ENCODE measurements around the gene CCDC149. TPM values are rescaled to one million over a fixed set of nuclear protein-coding genes. Genes with fewer than 3 reads are reported as not detected.

The CCDC149 gene
- total RNA-seq, 4 donors from 2014 or later, result 6.5 to 17.4 (median 12.3) TPM

DNA sequence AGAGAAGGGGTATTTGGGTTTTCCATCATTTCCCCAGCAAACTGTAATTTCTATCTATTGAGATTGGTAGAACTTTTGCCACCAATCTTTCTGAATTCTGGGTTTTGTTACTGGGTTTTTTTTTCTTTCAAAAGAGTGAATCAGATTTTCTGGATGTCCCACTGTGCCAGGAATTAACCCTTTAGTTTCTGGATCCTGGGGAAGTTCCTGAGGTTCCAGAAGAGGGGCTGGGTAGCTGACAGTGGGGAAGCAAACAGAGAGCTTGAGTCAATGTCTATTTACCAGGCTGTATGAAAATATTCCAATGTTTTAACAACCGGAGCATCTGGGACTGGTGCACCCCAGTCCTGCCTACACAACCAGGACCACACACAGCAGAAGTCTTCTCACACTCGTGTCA, 143.3 kb downstream of the CCDC149 start:
- WGBS, result 80% methylated on average over 2 of the region's 2 CpGs
- no peaks in the 10 kb centered on the region for H3K27me3 ChIP-seq
- DNase-seq (ENCODE audit: low spot score in 2 of 2), result no peak
- peaks cover 4% of the 10 kb centered on the region for H3K4me1 ChIP-seq
- H3K4me3 ChIP-seq, result no peak overlapping the region
- no peak overlapping the region for H3K27ac ChIP-seq
- H3K36me3 ChIP-seq, result no peaks in the 10 kb centered on the region
- H3K9me3 ChIP-seq, result no peaks in the 10 kb centered on the region
- TF ChIP-seq, protein P1, sequence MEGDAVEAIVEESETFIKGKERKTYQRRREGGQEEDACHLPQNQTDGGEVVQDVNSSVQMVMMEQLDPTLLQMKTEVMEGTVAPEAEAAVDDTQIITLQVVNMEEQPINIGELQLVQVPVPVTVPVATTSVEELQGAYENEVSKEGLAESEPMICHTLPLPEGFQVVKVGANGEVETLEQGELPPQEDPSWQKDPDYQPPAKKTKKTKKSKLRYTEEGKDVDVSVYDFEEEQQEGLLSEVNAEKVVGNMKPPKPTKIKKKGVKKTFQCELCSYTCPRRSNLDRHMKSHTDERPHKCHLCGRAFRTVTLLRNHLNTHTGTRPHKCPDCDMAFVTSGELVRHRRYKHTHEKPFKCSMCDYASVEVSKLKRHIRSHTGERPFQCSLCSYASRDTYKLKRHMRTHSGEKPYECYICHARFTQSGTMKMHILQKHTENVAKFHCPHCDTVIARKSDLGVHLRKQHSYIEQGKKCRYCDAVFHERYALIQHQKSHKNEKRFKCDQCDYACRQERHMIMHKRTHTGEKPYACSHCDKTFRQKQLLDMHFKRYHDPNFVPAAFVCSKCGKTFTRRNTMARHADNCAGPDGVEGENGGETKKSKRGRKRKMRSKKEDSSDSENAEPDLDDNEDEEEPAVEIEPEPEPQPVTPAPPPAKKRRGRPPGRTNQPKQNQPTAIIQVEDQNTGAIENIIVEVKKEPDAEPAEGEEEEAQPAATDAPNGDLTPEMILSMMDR (IDR thresholded peaks at IDR 0.05), result no peak
- TF ChIP-seq POLR2A (IDR thresholded peaks at IDR 0.05), result no peak
- no peak for TF ChIP-seq POLR2AphosphoS5 (IDR thresholded peaks at IDR 0.05)
- no peak for TF ChIP-seq EP300 (IDR thresholded peaks at IDR 0.05)

DNA sequence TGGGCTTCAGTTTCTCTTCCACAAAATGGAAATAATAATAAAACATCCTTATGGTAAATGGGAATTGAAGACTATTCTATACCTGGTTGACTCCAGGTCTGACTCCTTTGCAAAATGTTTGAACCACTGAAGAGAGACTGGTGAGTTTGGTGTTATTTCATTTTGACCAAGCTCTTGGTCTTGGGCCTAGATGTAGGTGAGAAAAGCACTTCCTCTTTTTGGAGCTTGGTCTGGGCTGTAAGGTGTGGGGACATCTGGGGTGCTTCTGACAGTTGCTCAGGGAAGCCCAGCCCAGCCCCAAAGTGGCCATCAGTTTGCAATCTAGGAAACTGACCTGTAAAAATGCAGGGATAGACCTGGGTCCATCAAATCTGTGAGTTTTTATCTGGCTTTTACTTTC, 144.2 kb downstream of the CCDC149 start:
- no peak for DNase-seq (ENCODE audit: low spot score in 2 of 2)
- Histone ChIP-seq H3K9me3 (no peaks in the 10 kb centered on the region), H3K36me3 (no peaks in the 10 kb centered on the region), H3K4me3 (no peak overlapping the region), H3K4me1 (peaks cover 13% of the 10 kb centered on the region), H3K27ac (no peak overlapping the region), H3K27me3 (no peaks in the 10 kb centered on the region)
- no peak for TF ChIP-seq POLR2A (IDR thresholded peaks at IDR 0.05)
- no peak for TF ChIP-seq POLR2AphosphoS5 (IDR thresholded peaks at IDR 0.05)
- TF ChIP-seq EP300 (IDR thresholded peaks at IDR 0.05), result no peak
- TF ChIP-seq, protein P1 (IDR thresholded peaks at IDR 0.05), result no peak

DNA sequence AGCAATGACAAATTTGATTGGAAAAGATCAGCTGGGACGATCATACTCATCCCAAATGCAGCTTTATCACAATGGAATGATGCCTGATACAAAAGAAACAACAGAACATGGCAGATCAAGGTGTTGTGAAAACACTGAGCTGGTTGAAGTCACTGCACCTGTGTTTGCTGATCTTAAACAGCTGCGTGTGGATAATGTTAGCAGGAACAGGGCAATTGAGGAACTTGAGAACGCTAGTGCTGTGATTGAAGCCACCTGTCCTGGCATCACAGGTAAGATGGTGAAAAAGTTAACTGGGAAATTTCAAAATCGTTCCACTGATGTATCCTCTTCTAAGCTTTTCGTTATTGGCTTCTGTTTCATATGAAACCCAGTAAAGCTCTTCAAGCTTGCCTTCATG, 144.8 kb downstream of the CCDC149 start:
- no peak overlapping the region for H3K4me3 ChIP-seq
- no peak for DNase-seq (ENCODE audit: low spot score in 2 of 2)
- H3K4me1 ChIP-seq, result peaks cover 19% of the 10 kb centered on the region
- no peaks in the 10 kb centered on the region for H3K9me3 ChIP-seq
- H3K27me3 ChIP-seq, result no peaks in the 10 kb centered on the region
- H3K27ac ChIP-seq, result no peak overlapping the region
- 90% methylated on average over 5 of the region's 5 CpGs for WGBS
- no peaks in the 10 kb centered on the region for H3K36me3 ChIP-seq
- TF ChIP-seq, protein P1 (IDR thresholded peaks at IDR 0.05), result no peak
- TF ChIP-seq EP300 (IDR thresholded peaks at IDR 0.05), result no peak
- no peak for TF ChIP-seq POLR2AphosphoS5 (IDR thresholded peaks at IDR 0.05)
- no peak for TF ChIP-seq POLR2A (IDR thresholded peaks at IDR 0.05)

DNA sequence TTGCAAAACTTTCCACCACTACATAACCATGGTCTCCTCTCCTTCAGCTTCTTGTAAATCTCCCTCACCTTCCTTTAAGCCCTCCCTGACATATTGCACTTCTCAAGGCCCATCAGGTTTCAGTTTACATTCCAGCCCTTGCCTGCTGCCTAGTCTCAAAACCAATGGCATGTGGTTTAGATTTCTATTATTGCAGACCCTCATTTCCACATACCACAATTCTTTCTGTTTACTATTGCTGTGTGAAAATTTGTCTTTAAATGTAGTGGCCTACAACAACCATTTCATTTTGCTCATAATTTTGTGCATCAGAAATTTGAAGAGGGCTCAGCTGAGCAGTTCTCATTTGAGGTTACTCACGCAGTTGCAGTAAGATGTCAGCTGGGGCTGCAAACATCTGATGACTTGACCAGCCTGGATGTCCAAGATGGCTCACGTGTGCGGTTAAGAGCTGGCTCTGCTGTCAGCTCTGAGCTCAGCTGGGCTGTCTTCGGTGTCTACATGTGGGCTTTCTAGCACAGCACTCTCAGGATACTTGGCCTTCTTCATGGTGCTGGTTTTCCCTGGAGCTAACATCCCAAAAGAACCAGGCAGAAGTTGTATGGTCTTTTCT, 147.4 kb downstream of the CCDC149 start:
- TF ChIP-seq POLR2A (IDR thresholded peaks at IDR 0.05), result no peak
- TF ChIP-seq, protein P1 (IDR thresholded peaks at IDR 0.05), result no peak
- no peak for TF ChIP-seq EP300 (IDR thresholded peaks at IDR 0.05)
- no peak for TF ChIP-seq POLR2AphosphoS5 (IDR thresholded peaks at IDR 0.05)
- no peak for DNase-seq (ENCODE audit: low spot score in 2 of 2)
- Histone ChIP-seq H3K4me3 (no peak overlapping the region), H3K36me3 (no peaks in the 10 kb centered on the region), H3K4me1 (peaks cover 19% of the 10 kb centered on the region), H3K27me3 (no peaks in the 10 kb centered on the region), H3K27ac (no peak overlapping the region), H3K9me3 (no peaks in the 10 kb centered on the region)
- WGBS, result 84% methylated on average over 4 of the region's 4 CpGs

DNA sequence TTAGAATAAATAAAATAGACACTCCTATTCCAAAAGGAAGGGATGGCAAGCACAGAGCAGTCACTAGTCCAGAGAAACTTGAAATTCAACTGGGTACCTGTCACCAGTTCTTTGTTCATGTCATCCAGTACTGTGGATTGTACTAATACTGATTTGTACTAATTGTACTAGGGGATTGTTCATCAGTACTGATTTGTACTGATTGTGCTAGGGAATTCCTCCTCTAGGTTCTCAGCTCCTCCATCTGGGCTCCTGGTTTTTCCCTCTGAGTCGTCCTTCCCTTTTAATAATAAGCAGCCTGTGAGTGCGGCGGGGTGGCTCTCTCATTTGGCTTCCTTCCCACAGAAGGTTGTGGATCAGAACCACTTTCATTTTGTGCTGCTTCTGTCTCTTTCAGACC, 148.5 kb downstream of the CCDC149 start:
- Histone ChIP-seq H3K36me3 (no peaks in the 10 kb centered on the region), H3K27me3 (no peaks in the 10 kb centered on the region), H3K4me1 (peaks cover 19% of the 10 kb centered on the region), H3K27ac (peak overlapping the region; percentile 46), H3K4me3 (no peak overlapping the region), H3K9me3 (no peaks in the 10 kb centered on the region)
- TF ChIP-seq POLR2A (IDR thresholded peaks at IDR 0.05), result no peak
- no peak for TF ChIP-seq EP300 (IDR thresholded peaks at IDR 0.05)
- TF ChIP-seq POLR2AphosphoS5 (IDR thresholded peaks at IDR 0.05), result no peak
- TF ChIP-seq, protein P1 (IDR thresholded peaks at IDR 0.05), result no peak
- 28% methylated on average over 3 of the region's 3 CpGs for WGBS
- DNase-seq (ENCODE audit: low spot score in 2 of 2), result no peak
